Stomach smooth muscle (tissue), 2 donors: ENCODE measurements around the gene XPO5.
"Not testable (repeated sequence)": the region's sequence is repeated elsewhere in the genome, so short reads cannot be mapped to it uniquely, and the experiment has no call there.

Experiments
- H3K27ac ChIP-seq: one replicate; pipeline ENCODE4 v1.7.0; 2013; ENCODE audit warnings: mild to moderate bottlenecking, low read length, inconsistent platforms
- H3K27me3 ChIP-seq, 2 donors: one replicate each; pipeline ENCODE4 v1.7.0; 2013; ENCODE audit warnings: low read length in 2 of 2; ENCODE audit not compliant: insufficient read depth in 2 of 2, control insufficient read depth in 1 of 2
- H3K36me3 ChIP-seq, 2 donors: one replicate each; pipeline ENCODE4 v1.7.0; 2013; ENCODE audit warnings: low read length in 2 of 2; ENCODE audit not compliant: control insufficient read depth in 2 of 2, insufficient read depth in 2 of 2
- H3K4me1 ChIP-seq: one replicate; pipeline ENCODE4 v1.7.0; 2013; ENCODE audit warnings: low read length; ENCODE audit not compliant: control insufficient read depth, insufficient read depth
- H3K4me3 ChIP-seq, 2 donors: one replicate each; pipeline ENCODE4 v1.7.0; 2013; ENCODE audit warnings: low read length in 2 of 2
- H3K9ac ChIP-seq, 2 donors: one replicate each; pipeline ENCODE4 v1.7.0; 2013; ENCODE audit warnings: low read length in 2 of 2, mild to moderate bottlenecking in 1 of 2
- H3K9me3 ChIP-seq, 2 donors: one replicate each; pipeline ENCODE4 v1.7.0; 2013; ENCODE audit warnings: low read length in 2 of 2; ENCODE audit not compliant: control insufficient read depth in 2 of 2
- donor health status: healthy.
- donor health status: Pancreatic carcinoma.

XPO5 gene

DNA sequence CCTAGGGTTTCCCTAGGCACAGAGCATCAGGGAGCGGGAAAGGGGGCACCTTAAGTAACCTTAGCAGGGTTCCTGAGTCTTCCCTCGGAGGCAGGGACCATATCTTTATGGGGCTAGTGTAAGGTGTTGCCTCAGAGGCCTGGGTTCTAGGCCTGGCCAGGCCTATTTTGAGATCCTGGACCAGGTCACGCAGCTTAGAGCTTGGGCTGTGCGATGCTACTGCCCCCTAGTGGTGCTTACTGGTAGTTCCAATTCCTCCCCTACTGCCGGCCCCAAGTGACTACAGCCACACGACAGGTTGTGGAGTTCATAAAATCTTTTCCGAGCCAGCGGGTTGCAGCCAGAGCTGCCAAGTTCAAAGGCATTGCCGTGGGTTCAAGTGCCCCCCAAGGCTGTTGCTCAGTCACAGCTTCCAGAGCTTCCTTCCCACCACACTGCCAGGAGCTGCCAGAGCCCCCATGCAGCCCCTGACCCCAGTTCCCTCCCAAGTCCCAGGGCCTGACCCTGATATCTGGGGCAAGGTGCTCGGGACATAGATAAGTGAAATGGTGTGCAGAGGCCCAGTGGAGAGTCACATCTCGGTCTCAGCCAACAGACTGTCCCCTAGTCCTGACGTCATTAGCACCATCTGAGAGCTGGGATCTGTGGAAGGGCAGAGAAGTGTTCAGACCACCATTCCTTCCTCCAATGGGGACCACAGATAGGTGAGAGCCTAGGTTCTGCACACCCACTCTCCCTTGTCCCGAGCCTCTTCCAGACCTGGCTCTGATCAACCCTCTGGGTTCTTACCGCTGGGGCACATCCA is 69.0 kb downstream of the XPO5 start:
- H3K9ac ChIP-seq: peak overlapping the region; percentile 35 to 42

GRCh38 chr6:43506171-43506570 is 69.7 kb downstream of the XPO5 start:
- H3K36me3 ChIP-seq: peaks cover 25 to 35% of the 10 kb centered on the region in 2 donors
- H3K27ac ChIP-seq: no peak overlapping the region
- H3K9ac ChIP-seq: no peak overlapping the region

More for the DNA sequence above, 69.0 kb downstream of the XPO5 start:
- Histone ChIP-seq H3K9me3 (no peaks in the 10 kb centered on the region), H3K4me3 (no peak overlapping the region), H3K36me3 (peaks cover 25 to 37% of the 10 kb centered on the region in 2 donors), H3K4me1 (peaks cover 22% of the 10 kb centered on the region), H3K27me3 (peaks cover 0 to 2% of the 10 kb centered on the region in 2 donors), H3K27ac (no peak overlapping the region)

DNA sequence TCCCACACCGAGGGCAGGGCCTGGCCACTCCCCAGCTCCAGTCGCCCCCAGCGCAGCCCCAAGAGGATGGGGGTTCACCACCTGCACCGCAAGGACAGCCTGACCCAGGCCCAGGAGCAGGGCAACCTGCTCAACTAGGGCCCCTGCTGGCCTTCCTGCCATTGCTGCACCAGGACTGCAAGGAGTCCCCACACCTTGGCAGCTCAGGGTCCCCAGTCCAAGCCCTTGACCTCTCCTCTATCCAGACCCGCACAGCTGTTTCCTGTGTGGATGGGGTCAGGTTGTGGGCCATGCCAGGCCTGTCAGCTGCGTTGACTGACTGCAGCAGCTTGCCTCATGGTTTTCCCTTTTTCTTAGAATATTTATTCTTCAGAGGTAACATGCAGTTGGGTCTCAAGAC is 70.1 kb downstream of the XPO5 start:
- no peak overlapping the region for H3K4me3 ChIP-seq
- H3K27me3 ChIP-seq: peaks cover 0 to 2% of the 10 kb centered on the region in 2 donors
- H3K36me3 ChIP-seq: peaks cover 29 to 39% of the 10 kb centered on the region in 2 donors
- H3K9me3 ChIP-seq: no peaks in the 10 kb centered on the region
- no peak overlapping the region for H3K9ac ChIP-seq
- no peak overlapping the region for H3K27ac ChIP-seq
- H3K4me1 ChIP-seq: peaks cover 21% of the 10 kb centered on the region

More at GRCh38 chr6:43506171-43506570, 69.7 kb downstream of the XPO5 start:
- Histone ChIP-seq H3K4me1 (peaks cover 22% of the 10 kb centered on the region), H3K9me3 (no peaks in the 10 kb centered on the region), H3K4me3 (no peak overlapping the region), H3K27me3 (peaks cover 0 to 2% of the 10 kb centered on the region in 2 donors)

- Histone ChIP-seq H3K4me3 (no peak overlapping the region), H3K4me1 (peaks cover 17% of the 10 kb centered on the region), H3K36me3 (peaks cover 35 to 46% of the 10 kb centered on the region in 2 donors), H3K9me3 (no peaks in the 10 kb centered on the region), H3K27ac (no peak overlapping the region), H3K27me3 (peaks cover 0 to 2% of the 10 kb centered on the region in 2 donors), H3K9ac (no peak overlapping the region)
Observed at GRCh38 chr6:43504756-43505593, 70.9 kb downstream of the XPO5 start.

- no peak overlapping the region for H3K9ac ChIP-seq
- no peaks in the 10 kb centered on the region for H3K27me3 ChIP-seq
- H3K4me3 ChIP-seq: no peak overlapping the region
- H3K9me3 ChIP-seq: no peaks in the 10 kb centered on the region
- H3K27ac ChIP-seq: no peak overlapping the region
- peaks cover 46 to 61% of the 10 kb centered on the region in 2 donors for H3K36me3 ChIP-seq
- H3K4me1 ChIP-seq: peaks cover 11% of the 10 kb centered on the region
Observed at GRCh38 chr6:43503443-43503842, 72.4 kb downstream of the XPO5 start.

DNA sequence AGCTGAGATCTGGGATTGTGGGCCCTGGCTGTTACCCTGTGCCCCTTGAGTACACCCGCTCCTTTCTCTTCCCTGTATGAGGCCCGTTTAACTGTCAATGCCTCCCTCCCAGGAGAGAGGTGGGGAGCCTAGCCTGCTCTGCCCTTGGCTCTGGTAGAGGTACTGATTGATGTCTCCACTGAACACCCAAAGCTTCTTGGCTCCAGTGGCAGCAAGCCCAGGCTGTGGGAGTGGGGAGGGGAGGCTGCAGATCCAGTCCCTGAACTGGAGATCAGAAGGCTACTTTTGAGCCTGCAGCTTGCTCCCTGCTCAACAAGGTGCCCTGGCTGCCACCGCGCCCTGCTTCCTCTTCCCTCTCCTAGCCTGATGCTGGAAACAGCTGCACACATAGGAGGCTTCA is 73.2 kb downstream of the XPO5 start:
- H3K36me3 ChIP-seq: peaks cover 46 to 66% of the 10 kb centered on the region in 2 donors
- H3K27me3 ChIP-seq: no peaks in the 10 kb centered on the region
- no peak overlapping the region for H3K4me3 ChIP-seq
- H3K27ac ChIP-seq: no peak overlapping the region
- no peak overlapping the region for H3K9ac ChIP-seq
- H3K9me3 ChIP-seq: no peaks in the 10 kb centered on the region
- H3K4me1 ChIP-seq: peaks cover 11% of the 10 kb centered on the region

GRCh38 chr6:43500921-43501320 is 74.9 kb downstream of the XPO5 start:
- Histone ChIP-seq H3K4me3 (no peak overlapping the region), H3K9me3 (no peaks in the 10 kb centered on the region), H3K9ac (no peak overlapping the region), H3K4me1 (peaks cover 19% of the 10 kb centered on the region), H3K36me3 (peaks cover 45 to 72% of the 10 kb centered on the region in 2 donors), H3K27me3 (no peaks in the 10 kb centered on the region), H3K27ac (no peak overlapping the region)

- Histone ChIP-seq H3K4me1 (peaks cover 21% of the 10 kb centered on the region), H3K27ac (no peak overlapping the region), H3K27me3 (no peaks in the 10 kb centered on the region), H3K9me3 (no peaks in the 10 kb centered on the region), H3K4me3 (no peak overlapping the region), H3K36me3 (peaks cover 43 to 66% of the 10 kb centered on the region in 2 donors), H3K9ac (no peak overlapping the region)
Observed at GRCh38 chr6:43499028-43499815, 76.6 kb downstream of the XPO5 start.

DNA sequence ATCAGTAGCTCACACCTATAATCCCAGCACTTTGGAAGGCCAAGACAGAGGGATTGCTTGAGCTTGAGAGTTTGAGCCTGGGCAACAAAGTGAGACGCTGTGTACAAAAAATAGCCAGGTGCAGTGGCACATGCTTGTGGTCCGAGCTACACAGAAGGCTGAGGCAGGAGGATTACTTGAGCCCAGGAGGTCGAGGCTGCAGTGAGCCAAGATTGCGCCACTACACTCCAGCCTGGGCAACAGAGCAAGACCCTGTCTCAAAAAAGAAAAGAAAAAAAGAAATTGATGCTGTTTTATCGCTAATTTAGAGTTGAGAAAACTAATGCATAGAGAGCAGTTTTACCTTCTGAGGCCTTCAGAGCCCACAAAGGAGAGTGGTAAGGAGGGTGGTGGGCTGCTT is 77.5 kb downstream of the XPO5 start:
- not testable (repeated sequence) for H3K9me3 ChIP-seq, H3K27me3 ChIP-seq, H3K4me3 ChIP-seq, H3K9ac ChIP-seq, H3K27ac ChIP-seq
- H3K36me3 ChIP-seq: peaks cover 37 to 59% of the 10 kb centered on the region in 2 donors
- peaks cover 23% of the 10 kb centered on the region for H3K4me1 ChIP-seq

DNA sequence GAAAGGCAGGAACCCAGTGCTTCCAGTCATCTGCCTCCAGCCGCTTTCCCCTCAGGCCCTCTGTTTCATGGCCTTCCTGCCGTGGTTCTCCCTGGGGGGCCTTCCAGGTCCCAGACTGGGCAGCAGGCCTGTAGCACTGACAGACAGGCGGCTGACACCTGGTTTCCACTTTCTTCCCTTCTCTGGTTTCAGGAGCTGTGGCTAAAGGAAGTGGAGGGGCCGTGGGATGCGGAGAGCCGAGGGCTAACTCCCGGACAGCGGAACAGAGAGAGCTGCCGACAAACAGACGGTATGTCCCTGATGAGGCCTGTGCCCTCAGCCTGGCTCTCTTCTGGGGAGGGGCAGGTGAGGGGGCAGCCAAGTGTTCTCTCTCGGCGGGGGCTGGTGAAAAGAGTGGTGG is 78.1 kb downstream of the XPO5 start:
- peaks cover 35 to 53% of the 10 kb centered on the region in 2 donors for H3K36me3 ChIP-seq
- H3K9me3 ChIP-seq: no peaks in the 10 kb centered on the region
- no peaks in the 10 kb centered on the region for H3K27me3 ChIP-seq
- H3K4me1 ChIP-seq: peaks cover 26% of the 10 kb centered on the region
- H3K4me3 ChIP-seq: no peak overlapping the region
- no peak overlapping the region for H3K27ac ChIP-seq
- H3K9ac ChIP-seq: no peak overlapping the region
